HG03025 (cell line): ENCODE results near the gene EIPR1.
"Not testable (repeated sequence)": the region's sequence is repeated elsewhere in the genome, so short reads cannot be mapped to it uniquely, and the experiment has no call there.

Experiments
- ATAC-seq: cut with Tn5 transposase; IDR thresholded peaks from one replicate; pipeline ENCODE4 v1.9.1; 2021; ENCODE audit warnings: mild to moderate bottlenecking, moderate library complexity; ENCODE audit not compliant: unreplicated experiment, low FRiP score

EIPR1 gene

DNA sequence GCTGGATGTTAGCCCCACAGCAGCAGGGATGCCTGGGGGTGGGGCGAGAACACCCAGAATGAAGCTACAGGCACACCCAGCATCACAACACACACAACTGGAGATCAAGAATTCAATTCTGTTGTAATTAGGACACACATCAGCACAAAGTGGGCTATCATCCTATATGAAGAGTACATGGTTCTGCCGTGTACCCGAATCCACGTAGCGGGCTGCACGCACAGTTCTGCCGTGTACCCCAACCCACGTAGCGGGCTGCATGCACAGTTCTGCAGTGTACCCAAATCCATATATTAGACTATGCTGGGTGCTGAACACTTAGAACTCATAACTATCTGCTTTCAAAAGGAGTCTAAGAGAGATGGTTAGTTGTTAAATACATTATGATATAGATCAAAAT is 86.5 kb downstream of the EIPR1 start:
- no peak for ATAC-seq

- ATAC-seq, result no peak
Measured at GRCh38 chr2:3290655-3291054, 87.0 kb downstream of the EIPR1 start.

DNA sequence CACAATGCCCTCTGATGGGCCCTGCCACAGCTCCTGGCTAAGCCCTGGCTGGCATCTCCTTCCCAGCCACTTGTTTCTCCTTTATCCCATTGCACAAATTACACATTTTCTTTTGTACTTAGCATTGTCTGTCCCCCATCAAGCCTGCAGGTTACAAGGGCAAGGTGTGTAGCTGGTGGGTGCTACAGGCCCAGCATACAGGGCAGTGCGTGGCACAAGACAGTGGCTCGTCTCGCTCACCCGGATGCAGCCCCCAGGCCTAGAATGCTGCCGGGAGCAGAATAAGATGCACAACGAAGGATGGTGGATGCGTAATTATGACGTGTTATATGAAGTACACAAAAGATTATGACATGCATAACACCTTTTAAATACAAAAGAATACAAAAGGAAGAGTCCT is 87.6 kb downstream of the EIPR1 start:
- no peak for ATAC-seq

GRCh38 chr2:3289526-3289925 is 88.1 kb downstream of the EIPR1 start:
- ATAC-seq, result no peak

GRCh38 chr2:3289171-3289515 is 88.5 kb downstream of the EIPR1 start:
- ATAC-seq, result no peak

GRCh38 chr2:3288470-3289170 is 89.0 kb downstream of the EIPR1 start:
- ATAC-seq, result no peak

- ATAC-seq, result no peak
Measured at GRCh38 chr2:3287896-3288295, 89.7 kb downstream of the EIPR1 start.

- not testable (repeated sequence) for ATAC-seq
Measured at GRCh38 chr2:3286646-3287036, 91.0 kb downstream of the EIPR1 start.

DNA sequence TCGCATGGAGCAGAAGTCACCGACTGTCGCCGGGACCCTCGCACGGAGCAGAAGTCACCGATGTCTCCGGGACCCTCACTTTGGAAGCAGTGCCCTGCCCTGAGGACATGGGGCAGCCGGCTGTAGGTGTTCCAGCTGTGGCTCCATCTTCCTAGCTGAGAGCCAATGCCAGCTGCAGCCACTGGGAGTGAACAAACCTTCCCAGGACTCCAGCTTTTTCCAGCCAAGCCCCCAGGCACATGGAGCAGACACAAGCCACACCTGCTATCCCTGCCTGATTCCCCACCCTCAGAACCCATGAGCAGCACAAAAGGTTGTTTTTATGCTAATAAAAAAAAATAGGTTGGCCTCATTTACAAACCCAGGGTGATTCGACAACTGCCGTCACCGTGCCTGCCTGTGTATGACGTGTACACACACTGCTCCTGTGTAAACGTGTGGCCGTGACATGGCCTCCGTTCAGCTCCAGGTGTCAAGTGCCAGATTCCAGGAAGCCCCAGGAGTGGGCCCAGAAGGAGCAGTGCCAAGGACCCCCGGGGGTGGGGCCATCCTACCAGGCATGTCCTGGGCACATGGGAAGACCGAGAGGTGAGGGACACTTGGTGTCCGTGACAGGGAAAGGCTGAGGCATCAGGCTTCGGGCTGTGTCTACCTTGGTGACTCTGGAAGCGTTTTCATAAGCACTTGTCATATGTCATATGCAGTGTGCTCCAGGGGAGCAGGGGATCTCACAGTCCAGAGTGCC is 91.5 kb downstream of the EIPR1 start:
- ATAC-seq, result no peak

DNA sequence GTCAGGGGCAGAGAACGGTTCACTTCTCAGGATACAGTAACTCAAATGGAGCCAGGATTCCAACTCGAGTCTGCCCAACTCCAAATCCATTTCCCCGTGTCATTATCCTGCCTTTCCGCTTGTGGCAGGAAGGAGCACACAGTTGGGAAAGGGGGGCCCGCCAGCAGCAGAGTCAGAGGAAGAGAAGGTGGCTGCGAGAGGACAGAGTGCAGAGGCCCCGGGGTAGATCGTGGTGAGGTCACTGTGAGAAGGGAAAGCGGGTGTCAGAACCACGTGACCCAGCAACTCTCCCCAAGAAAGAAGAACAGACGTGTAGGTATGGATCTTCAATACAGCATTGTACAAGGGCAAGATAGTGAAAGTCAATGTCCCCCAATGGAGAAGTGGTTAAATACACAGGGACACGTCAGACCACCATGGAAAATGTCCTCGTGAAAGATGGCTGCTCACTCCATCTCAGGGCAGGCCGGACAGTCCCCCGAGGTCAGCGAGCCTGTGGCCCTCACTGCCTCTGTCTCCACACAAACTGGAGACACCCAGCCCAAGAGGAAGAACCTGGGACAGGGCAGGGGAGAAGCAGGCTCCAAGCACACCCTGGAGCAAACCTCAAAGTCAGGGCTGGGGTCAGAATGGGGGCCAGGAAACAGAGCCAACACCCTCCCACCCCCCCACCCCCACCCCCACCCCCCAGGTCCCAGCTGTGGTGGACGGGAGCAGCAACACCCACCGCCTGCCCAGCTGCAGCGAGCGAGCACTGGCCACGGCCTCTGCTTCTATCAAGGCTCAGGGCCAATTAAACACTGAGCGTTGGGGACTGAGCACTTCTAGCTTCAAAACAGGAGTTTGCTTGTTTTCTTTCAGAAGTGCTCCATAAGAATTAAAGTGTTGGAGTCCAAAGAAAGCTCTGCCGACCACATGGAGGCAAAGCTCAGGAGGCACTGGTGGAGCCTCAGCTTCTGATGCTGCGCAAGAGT is 92.7 kb downstream of the EIPR1 start:
- ATAC-seq, result no peak

- ATAC-seq, result not testable (repeated sequence)
Measured at GRCh38 chr2:3283876-3284656, 93.6 kb downstream of the EIPR1 start.

DNA sequence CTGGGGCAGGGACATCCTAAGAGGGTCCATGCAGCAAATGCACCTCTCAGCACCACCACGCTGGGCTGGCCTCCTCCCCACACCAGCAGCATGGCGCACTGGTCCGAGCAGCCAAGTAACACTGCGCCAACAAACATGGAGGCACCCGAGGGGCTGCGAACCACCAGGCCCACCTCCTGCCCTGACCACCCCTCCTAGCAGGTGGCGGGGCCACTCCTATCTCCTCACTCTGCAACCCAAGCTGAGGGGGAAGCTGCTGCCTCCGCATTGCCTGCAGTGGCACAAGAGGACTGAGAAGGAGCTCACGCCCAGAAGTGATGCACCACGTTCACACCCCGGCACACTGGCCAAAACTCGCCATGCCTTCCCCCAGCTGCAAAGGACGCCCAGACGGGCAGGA is 94.4 kb downstream of the EIPR1 start:
- ATAC-seq, result no peak

GRCh38 chr2:3282056-3282998 is 95.3 kb downstream of the EIPR1 start:
- ATAC-seq, result no peak

- no peak for ATAC-seq
Measured at GRCh38 chr2:3280683-3281520, 96.7 kb downstream of the EIPR1 start.

- no peak for ATAC-seq
Measured at GRCh38 chr2:3280197-3280596, 97.4 kb downstream of the EIPR1 start.

DNA sequence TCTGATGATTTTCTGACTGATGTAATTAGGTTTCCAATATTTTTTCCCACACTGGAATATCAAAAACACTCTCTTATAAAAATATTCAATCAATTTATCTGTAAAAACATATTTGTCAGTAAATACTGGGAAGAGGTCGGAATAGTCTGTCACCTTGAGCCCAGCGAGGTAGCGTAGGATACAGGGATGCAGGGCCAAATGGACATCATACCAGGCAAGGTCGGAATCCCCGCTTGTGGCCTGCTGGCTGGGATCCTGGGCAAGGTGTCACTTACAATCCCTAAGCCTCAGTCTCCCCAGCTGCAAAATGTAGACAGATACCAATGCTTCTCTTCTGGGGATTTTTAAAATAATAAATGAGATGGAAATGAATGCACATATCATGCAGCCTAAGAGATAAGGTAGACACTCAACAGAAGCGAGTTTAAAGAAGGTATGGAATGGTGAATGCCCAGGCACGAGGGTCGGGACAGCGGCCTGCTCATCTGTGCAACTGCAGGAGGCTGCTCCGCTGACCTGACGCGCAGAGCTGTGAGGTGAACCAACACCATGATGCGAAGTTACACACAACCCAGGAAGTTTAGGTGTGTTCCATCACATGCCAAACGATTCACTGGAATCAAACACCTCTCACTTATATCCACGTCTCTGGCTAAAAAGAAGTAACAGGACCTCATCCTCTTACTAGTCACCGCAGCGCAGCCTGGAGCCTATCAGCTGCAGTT is 98.2 kb downstream of the EIPR1 start:
- ATAC-seq, result no peak

DNA sequence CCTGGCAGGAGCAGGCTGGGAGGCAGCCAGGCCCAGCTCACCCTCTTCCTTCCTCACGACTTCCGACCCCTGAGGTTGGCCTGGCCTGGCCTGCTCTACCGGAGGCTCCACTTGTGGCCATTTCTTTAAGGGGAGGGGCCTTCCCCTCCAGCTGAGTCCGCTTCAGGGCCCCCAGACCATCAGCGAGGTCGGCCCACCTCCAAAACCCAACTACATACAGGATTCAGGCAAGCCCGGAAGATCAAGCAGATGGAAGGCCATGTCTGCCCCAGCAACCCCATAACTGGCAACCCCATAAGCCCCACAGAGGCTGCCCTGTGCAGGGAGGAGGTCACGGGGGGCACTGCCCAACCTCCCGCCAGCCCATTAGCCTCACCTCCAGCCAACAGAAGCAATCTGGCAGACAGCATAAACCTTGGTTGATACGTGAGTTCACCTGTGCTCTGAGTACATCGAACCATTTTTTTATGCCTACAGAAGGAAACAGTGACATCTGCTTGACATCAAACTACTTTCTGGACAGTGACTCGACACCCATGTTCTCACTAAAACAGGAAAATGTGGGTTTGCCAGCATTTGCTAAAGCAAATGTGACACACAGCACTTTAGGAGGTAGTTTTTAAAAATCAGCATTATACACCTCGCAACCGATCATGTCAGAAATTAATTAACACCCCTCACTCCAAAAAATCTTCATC is 98.9 kb downstream of the EIPR1 start:
- ATAC-seq, result no peak
